Limb (tissue), 2 donors: ENCODE measurements around the gene ADIRF.
"Not testable (repeated sequence)": the region's sequence is repeated elsewhere in the genome, so short reads cannot be mapped to it uniquely, and the experiment has no call there.

ENCODE experiments used
- DNase-seq, 2 donors: peaks; one replicate each; pipeline ENCODE4 v3.0.0-alpha.2; 2016; ENCODE audit errors: extremely low spot score in 2 of 2

ADIRF gene

DNA sequence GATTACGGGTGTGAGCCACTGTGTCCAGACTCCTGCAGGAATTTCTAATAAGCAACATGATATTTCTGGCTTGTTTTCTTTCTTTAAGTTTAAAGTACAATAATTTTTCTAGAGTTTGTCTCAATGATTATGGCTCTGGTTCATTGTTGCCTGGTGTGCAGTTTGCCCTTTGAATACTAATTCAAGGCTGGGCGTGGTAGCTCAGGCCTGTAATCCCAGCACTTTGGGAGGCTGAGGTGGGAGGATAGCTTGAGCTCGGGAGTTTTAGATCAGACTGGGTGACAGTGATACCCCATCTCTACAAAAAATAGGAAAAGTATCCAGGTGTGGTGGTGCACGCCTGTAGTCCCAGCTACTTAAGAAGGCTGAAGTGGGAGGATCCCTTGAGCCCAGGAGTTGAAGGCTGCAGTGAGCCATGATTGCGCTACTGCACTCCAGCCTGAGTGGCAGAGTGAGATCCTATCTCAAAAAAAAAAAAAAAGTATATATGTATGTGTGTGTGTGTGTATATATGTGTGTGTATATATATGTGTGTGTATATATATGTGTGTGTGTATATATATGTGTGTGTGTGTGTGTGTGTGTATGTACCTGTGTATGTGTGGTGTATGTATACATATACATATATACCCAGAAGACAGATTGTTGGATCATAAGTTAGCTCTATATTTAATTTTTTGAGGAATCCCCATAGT, 8.2 kb downstream of the ADIRF start:
- DNase-seq = no peak

- DNase-seq = not testable (repeated sequence)
These were observed 10.2 kb downstream of the ADIRF start for GRCh38 chr10:86978457-86978856.

GRCh38 chr10:86979296-86979818, 11.1 kb downstream of the ADIRF start:
- no peak for DNase-seq

- DNase-seq = no peak
These were observed 11.7 kb downstream of the ADIRF start for GRCh38 chr10:86979977-86980448.

DNA sequence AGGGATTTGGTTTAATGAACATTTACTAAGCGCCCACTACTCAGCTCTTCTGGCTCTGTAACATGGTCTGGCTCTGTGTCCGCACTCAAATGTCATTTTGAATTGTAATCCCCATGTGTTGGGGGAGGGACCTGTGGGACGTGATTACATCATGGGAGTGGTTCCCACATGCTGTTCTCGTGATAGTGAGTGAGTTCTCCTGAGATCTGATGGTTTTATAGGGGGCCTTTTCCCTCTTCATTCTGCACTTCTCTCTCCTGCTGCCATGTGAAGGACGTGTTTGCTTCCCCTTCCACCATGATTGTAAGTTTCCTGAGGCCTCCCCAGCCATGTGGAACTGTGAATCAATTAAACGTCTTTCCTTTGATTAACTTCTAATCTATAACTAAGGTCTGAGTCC, 12.7 kb downstream of the ADIRF start:
- not testable (repeated sequence) for DNase-seq

DNA sequence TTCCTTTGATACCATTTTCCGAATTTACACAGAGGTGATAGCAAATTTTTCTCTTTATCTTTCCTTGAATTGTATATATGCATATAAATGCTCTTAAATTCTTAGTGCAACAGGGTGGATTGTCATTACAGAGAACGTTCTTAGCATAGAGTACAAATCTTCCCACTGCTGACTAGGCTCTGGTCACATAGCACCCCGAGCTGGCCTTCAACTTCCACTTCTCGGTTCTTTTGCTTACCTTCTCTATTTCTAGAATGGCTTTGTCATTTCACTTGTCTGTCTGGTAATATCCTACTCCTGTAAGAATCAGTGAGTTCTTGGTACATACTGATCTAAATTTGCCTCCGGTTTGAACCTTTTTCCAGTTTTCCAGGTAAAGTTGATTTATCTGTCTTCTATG, 13.4 kb downstream of the ADIRF start:
- DNase-seq = no peak

DNA sequence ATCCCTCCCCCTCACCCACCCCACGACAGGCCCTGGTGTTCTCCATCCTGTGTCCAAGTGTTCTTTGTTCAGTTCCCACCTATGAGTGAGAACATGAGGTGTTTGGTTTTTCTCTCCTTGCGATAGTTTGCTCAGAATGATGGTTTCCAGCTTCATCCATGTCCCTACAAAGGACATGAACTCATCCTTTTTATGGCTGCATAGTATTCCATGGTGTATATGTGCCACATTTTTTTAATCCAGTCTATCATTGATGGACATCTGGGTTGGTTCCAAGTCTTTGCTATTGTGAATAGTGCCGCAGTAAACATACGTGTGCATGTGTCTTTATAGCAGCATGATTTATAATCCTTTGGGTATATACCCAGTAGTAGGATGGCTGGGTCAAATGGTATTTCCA, 16.2 kb downstream of the ADIRF start:
- not testable (repeated sequence) for DNase-seq

DNA sequence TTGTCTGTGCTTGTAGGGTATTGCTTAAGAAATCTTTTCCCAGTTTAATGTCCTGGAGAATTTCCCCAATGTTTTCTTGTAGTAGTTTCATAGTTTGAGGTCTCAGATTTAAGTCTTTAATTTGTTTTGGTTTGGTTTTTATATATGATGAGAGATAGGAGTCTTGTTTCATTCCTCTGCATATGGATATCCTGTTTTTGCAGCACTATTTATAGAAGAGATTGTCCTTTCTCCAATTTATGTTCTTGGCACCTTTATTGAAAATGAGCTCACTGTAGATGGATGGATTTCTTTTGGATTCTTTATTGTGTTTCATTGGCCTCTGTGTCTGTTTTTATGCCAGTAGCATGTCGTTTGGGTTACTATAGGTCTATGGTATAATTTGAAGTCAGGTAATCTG, 20.2 kb downstream of the ADIRF start:
- no peak for DNase-seq

DNA sequence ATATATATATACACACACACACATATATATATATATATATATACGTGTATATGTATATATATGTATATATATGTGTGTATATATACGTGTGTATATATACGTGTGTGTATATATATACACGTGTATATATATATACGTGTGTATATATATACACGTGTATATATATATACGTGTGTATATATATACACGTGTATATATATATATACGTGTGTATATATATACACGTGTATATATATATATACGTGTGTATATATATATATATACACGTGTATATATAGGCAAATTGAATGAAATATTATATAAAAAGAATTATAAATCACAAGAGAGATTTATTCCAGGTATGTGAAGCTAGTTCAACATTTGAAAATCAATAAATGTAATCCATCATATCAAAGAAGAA, 23.1 kb downstream of the ADIRF start:
- not testable (repeated sequence) for DNase-seq

DNA sequence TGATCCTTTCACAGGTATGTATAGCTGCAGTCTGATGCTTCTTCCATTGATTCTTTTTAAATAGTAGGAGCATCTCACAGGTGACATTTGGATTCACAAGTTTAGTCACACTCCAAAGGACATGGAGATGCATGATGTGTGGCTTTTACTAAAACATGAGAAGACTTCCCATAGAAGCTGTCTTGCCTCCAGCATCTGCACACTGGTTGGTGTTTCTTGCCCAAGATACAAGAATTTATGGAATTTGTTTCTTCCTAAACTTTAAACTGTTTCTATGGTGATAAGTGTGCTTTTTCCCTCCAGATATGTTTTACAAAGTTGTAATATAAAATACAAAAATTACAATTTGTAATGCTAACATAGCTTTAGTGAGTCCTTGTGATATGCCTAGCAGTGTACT, 24.2 kb downstream of the ADIRF start:
- no peak for DNase-seq

GRCh38 chr10:86992929-86993328, 24.6 kb downstream of the ADIRF start:
- no peak for DNase-seq

GRCh38 chr10:86999802-87000403, 31.6 kb downstream of the ADIRF start:
- DNase-seq = not testable (repeated sequence)

DNA sequence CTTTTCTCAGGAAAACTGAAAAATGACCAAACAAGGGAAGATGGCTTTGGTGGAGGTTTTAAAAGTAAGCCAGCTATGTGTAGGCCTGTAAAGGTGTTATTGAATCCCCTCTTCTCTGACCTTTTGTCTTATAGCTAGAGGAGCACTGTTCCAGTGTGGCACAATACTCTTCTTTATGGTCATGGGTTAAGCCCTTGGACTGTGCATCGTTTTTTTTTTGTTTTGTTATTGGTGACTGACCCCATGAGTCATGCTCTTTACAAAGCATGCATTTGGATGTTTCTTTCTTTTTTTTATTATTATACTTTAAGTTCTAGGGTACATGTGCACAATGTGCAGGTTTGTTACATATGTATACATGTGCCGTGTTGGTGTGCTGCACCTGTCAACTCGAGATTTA, 32.2 kb downstream of the ADIRF start:
- no peak for DNase-seq

DNA sequence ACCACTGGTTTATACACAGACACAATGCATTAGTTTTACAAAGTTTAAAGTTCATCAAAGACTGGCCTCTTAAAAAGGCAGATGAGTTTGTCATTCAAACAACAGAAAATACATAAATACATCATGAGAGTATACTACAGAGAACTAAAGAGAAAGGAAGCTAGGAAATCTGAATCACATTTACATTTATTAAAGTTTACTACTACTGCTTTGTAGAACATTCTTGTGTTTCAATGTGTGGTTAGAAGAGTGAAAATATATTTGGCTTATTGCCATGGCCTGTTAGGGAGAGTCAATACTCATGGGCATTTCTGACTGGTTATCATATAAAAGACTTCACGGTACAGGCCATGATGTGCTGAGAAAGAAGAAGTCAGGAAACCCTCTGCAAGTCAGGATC, 38.8 kb downstream of the ADIRF start:
- DNase-seq = not testable (repeated sequence)

- DNase-seq = not testable (repeated sequence)
These were observed 39.4 kb downstream of the ADIRF start for GRCh38 chr10:87007674-87008073.

DNA sequence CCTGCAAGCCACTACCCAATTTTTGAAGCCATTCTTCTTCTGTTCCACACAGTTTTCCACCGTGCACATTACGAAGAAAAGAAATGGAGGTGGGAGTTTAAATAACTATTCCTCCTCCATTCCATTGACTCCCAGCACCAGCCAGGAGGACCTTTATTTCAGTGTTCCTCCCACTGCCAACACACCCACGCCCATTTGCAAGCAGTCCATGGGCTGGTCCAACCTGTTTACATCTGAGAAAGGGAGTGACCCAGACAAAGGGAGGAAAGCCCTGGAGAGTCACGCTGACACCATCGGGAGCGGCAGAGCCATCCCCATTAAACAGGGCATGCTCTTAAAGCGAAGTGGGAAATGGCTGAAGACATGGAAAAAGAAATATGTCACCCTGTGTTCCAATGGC, 40.0 kb downstream of the ADIRF start:
- not testable (repeated sequence) for DNase-seq

- not testable (repeated sequence) for DNase-seq
These were observed 40.9 kb downstream of the ADIRF start for GRCh38 chr10:87009134-87009696.

GRCh38 chr10:87013528-87013927, 45.2 kb downstream of the ADIRF start:
- not testable (repeated sequence) for DNase-seq

GRCh38 chr10:87014986-87015716, 46.9 kb downstream of the ADIRF start:
- not testable (repeated sequence) for DNase-seq

DNA sequence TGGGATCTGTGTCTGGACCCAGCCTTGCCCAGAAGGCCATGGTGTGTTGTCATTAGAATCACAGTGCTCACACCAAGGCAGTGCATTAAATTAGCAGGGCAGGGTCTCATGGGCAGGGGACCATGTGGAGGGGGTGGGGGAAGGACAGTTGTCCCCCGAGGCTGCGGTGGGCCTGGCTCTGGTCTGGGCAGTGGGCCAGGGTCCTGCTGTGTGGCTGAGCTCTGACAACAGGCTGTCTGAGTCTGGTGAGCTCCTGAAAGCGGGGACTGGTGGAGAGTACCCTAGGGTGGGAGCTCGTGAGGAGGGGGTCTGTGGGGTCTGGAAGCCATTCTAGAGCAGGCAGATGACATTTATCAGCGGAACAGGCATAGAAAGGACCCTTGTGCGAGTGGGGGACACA, 49.8 kb downstream of the ADIRF start:
- peak in 1 of 2 donors; percentile 38 for DNase-seq

- not testable (repeated sequence) for DNase-seq
These were observed 50.8 kb downstream of the ADIRF start for GRCh38 chr10:87019066-87019465.

DNA sequence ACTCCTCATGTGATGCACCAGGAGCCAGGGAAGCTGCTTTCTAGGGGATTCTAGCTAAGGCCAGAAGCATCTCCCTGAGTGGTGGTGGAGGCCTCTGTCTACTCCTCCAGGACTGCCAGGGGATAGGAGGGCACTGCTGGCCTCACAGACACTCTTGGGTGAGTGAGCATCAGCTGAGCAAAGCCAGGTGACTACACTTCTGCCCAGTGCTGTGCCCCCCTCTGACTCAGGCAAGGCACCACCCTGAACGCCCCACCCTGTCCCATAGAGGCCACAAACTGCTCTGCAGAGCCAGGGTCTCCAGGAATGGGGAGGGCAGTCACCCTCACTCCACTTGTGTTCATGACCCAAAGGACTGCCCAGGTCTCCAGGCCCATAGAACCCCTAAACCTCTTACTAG, 51.2 kb downstream of the ADIRF start:
- DNase-seq = not testable (repeated sequence)
